ENCODE data around the gene RNF138.
"Not testable (repeated sequence)": the region's sequence is repeated elsewhere in the genome, so short reads cannot be mapped to it uniquely, and the experiment has no call there.

RNF138 gene

DNA sequence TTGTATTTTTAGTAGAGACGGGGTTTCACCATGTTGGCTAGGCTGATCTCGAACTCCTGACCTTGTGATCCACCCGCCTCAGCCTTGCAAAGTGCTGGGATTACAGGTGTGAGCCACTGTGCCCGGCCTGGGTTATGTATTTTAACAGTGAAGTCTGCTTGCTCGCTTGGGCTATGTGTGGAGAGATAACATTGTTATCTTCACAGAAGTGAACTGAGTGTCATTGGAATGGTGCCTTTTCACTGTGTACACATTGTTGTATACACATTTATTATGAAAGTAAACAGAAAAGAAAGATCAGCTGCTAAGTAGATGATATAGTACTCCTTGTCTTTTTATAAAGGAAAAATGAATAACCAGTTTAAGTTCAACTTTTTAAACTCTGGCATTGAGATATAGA lies 30.4 kb downstream of the RNF138 start:
- peaks cover 2% of the 10 kb centered on the region; the same call in 1 of the 2 replicates for H3K36me3 ChIP-seq (ENCODE audit: insufficient read depth, low read length)

GRCh38 chr18:32126538-32126937 lies 34.9 kb downstream of the RNF138 start:
- H3K4me1 ChIP-seq (ENCODE audit: insufficient read depth, low read length), result no peaks in the 10 kb centered on the region
- H3K9me3 ChIP-seq (ENCODE audit: control insufficient read depth, insufficient read depth, low read length), result no peaks in the 10 kb centered on the region
- H3K36me3 ChIP-seq (ENCODE audit: insufficient read depth, low read length), result no peaks in the 10 kb centered on the region; the same call in 1 of the 2 replicates
- H3K9ac ChIP-seq (ENCODE audit: low read depth, low read length), result no peak overlapping the region

More for the DNA sequence above, 30.4 kb downstream of the RNF138 start:
- Histone ChIP-seq H3K9ac (ENCODE audit: low read depth, low read length) (no peak overlapping the region), H3K4me1 (ENCODE audit: insufficient read depth, low read length) (no peaks in the 10 kb centered on the region), H3K9me3 (ENCODE audit: control insufficient read depth, insufficient read depth, low read length) (no peaks in the 10 kb centered on the region)

DNA sequence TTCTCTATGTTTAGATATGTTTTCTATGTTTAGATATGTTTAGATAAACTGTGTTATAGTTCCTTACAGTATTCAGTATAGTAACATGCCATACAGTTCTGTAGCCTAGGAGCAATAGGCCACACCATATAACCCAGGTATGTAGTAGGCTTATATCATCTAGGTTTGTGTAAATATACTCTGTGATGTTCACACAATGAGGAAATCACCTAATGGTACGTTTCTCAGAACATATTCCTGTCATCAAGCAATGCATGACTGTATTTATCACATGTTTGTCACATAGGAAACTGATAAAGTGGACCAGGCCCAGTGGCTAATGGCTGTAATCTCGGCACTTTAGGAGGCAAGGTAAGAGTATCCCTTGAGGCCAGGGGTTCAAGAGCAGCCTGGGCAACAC lies 44.0 kb downstream of the RNF138 start:
- H3K9ac ChIP-seq (ENCODE audit: low read depth, low read length), result no peak overlapping the region
- H3K9me3 ChIP-seq (ENCODE audit: control insufficient read depth, insufficient read depth, low read length), result no peaks in the 10 kb centered on the region
- no peaks in the 10 kb centered on the region for H3K4me1 ChIP-seq (ENCODE audit: insufficient read depth, low read length)
- no peaks in the 10 kb centered on the region for H3K36me3 ChIP-seq (ENCODE audit: insufficient read depth, low read length)

GRCh38 chr18:32138332-32138982 lies 46.8 kb downstream of the RNF138 start:
- Histone ChIP-seq H3K36me3 (ENCODE audit: insufficient read depth, low read length) (no peaks in the 10 kb centered on the region), H3K9ac (ENCODE audit: low read depth, low read length) (no peak overlapping the region), H3K4me1 (ENCODE audit: insufficient read depth, low read length) (no peaks in the 10 kb centered on the region), H3K9me3 (ENCODE audit: control insufficient read depth, insufficient read depth, low read length) (no peaks in the 10 kb centered on the region)

DNA sequence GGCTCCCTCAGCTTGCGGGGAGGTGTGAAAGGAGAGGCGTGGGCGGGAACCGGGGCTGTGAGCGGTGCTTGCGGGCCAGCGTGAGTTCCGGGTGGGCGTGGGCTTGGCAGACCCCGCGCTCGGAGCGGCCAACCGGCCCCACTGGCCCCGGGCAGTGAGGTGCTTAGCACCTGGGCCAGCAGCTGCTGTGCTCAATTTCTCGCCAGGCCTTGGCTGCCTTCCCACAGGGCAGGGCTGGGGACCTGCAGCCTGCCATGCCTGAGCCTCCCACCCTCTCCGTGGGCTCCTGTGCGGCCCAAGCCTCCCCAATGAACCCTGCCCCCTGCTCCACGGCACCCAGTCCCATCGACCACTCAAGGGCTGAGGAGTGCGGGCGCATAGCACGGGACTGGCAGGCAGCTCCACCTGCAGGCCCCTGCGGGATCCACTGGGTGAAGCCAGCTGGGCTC lies 48.2 kb downstream of the RNF138 start:
- no peaks in the 10 kb centered on the region for H3K4me1 ChIP-seq (ENCODE audit: insufficient read depth, low read length)
- no peak overlapping the region for H3K9ac ChIP-seq (ENCODE audit: low read depth, low read length)
- no peaks in the 10 kb centered on the region for H3K9me3 ChIP-seq (ENCODE audit: control insufficient read depth, insufficient read depth, low read length)
- H3K36me3 ChIP-seq (ENCODE audit: insufficient read depth, low read length), result no peaks in the 10 kb centered on the region

DNA sequence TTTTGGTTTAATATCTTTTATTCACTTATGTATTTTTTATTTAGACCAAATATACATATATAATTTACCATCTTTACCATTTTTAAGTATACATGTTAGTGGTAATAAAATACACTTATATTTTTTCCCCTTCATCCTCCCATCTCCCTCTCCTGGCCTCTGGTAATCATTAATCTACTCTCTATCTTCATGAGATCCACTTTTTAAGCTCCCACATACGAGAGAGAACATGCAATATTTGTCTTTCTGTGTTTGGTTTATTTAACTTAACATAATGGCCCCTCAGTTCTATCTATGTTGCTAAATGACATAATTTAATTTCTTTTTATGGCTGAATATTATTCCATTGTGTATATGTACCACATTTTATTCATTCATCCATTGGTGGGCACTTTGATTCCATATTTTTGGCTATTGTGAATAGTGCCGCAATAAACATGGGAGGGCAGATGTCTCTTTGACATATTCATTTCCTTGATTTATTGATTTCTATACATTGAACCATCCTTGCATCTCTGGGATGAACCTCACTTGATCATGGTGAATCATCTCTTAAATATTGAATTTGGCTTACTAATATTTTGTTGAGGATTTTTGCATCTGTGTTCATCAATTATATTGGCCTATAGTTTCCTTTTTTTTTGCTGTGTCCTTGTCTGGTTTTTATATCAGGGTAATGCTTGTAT lies 56.7 kb downstream of the RNF138 start:
- Histone ChIP-seq H3K9ac (ENCODE audit: low read depth, low read length) (no peak overlapping the region), H3K4me1 (ENCODE audit: insufficient read depth, low read length) (no peaks in the 10 kb centered on the region), H3K9me3 (ENCODE audit: control insufficient read depth, insufficient read depth, low read length) (no peaks in the 10 kb centered on the region), H3K36me3 (ENCODE audit: insufficient read depth, low read length) (no peaks in the 10 kb centered on the region)

DNA sequence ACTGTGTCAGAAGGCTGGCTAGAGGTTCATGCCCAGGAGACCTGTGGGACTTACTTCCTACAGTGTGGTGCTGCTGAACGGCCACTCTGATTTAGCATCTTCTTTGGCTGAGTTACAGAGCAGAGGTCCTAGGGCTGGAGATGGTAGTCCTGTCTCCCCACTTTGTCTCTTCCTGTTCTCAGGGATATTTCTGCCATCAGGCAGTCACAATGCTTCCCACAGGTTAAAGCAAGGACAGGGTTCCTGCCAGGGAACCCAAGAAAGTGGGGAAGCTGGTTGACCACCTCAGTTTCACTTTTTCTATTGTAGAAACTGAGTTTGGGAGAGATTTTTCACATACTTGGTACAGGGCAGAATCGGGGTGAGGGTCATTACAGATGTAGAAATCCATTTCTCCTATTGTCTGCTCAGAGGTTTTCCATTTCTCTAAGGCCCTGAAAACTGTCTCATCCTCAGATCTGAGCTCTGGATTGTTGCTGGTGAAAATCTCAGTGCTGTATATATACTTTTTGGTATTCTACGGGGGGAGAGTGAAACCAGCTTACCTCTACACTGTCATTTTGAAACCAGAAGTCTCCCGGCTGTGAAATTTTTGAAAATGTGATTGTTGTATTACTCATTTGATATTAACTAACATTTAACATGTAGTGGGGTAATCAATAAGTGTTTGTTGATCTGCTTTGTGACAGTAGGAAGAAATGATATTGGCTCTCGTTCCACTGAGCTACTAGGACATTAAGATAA lies 61.2 kb downstream of the RNF138 start:
- no peaks in the 10 kb centered on the region for H3K4me1 ChIP-seq (ENCODE audit: insufficient read depth, low read length)
- H3K36me3 ChIP-seq (ENCODE audit: insufficient read depth, low read length), result no peaks in the 10 kb centered on the region
- no peak overlapping the region for H3K9ac ChIP-seq (ENCODE audit: low read depth, low read length)
- H3K9me3 ChIP-seq (ENCODE audit: control insufficient read depth, insufficient read depth, low read length), result no peaks in the 10 kb centered on the region

DNA sequence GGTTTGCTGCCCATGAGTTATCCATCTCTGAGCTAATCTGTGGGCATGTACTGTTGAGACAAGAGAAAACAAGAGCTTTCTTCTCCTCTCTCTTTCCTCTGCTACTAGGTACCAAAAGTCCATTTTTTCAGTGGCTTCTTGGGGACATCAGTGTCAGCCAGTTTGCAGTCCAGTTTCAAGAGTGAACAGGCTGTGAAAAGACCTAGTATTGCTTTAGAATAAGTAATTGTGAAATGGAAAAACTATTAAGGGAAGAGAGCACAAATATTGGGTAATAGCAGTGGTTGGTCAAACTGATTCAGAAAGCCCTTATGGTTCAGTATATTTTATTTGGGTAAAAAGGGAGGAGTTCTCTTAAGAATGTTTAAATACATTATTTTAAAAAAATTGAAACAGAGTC lies 65.2 kb downstream of the RNF138 start:
- H3K4me1 ChIP-seq (ENCODE audit: insufficient read depth, low read length), result no peaks in the 10 kb centered on the region
- H3K36me3 ChIP-seq (ENCODE audit: insufficient read depth, low read length), result no peaks in the 10 kb centered on the region
- no peaks in the 10 kb centered on the region for H3K9me3 ChIP-seq (ENCODE audit: control insufficient read depth, insufficient read depth, low read length)
- no peak overlapping the region for H3K9ac ChIP-seq (ENCODE audit: low read depth, low read length)

DNA sequence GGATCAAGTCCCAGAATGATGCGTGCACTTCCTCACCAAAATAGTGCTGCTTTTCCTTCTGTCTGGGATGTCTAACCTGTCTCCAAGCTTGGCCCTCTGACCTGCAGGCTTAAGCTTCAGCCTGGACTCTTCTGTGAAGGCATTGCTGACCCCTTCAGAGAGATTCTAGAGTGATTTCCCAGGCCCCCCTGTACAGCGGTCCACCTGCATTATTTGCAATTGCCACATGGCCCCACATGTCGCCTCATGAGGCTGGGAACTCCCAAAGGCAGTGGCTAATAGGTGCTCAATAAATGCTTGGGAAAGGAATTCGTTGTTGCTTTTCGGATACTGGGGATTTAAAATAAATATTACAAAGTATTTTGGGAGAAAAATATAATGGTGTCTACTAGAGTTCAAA lies 65.9 kb downstream of the RNF138 start:
- H3K9me3 ChIP-seq (ENCODE audit: control insufficient read depth, insufficient read depth, low read length), result no peaks in the 10 kb centered on the region
- H3K36me3 ChIP-seq (ENCODE audit: insufficient read depth, low read length), result no peaks in the 10 kb centered on the region
- no peak overlapping the region for H3K9ac ChIP-seq (ENCODE audit: low read depth, low read length)
- no peaks in the 10 kb centered on the region for H3K4me1 ChIP-seq (ENCODE audit: insufficient read depth, low read length)

DNA sequence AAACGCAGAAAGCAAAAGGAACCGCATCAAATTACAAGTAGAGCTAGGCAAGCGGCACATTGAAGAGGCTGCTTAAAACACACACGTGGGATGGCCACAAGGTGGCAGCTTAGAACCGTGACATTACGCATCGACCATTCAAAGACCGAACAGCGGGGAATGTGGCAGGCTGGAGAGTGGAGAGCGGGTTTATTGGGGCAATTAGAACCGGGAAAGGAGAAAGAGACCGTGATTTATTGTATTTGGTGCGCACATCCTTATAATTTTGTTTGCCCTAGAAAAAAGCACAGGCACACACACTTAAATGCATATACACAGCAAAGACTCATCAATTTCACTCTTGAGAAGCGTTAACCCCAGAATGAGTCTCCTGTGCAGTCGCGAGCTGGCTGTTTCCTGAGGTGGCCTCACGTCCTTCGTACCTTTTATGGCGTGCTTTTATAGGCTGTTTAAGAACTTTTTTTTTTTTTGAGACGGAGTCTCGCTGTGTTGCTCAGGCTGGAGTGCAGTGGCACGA lies 66.5 kb downstream of the RNF138 start:
- Histone ChIP-seq H3K9me3 (ENCODE audit: control insufficient read depth, insufficient read depth, low read length) (no peaks in the 10 kb centered on the region), H3K36me3 (ENCODE audit: insufficient read depth, low read length) (no peaks in the 10 kb centered on the region), H3K9ac (ENCODE audit: low read depth, low read length) (peak overlapping the region; percentile 17; the same call in 1 of the 2 replicates), H3K4me1 (ENCODE audit: insufficient read depth, low read length) (no peaks in the 10 kb centered on the region)

GRCh38 chr18:32158631-32159030 lies 67.0 kb downstream of the RNF138 start:
- not testable (repeated sequence) for H3K9me3 ChIP-seq (ENCODE audit: control insufficient read depth, insufficient read depth, low read length); H3K36me3 ChIP-seq (ENCODE audit: insufficient read depth, low read length); H3K4me1 ChIP-seq (ENCODE audit: insufficient read depth, low read length)
- peak overlapping the region; percentile 17; the same call in 1 of the 2 replicates for H3K9ac ChIP-seq (ENCODE audit: low read depth, low read length)

DNA sequence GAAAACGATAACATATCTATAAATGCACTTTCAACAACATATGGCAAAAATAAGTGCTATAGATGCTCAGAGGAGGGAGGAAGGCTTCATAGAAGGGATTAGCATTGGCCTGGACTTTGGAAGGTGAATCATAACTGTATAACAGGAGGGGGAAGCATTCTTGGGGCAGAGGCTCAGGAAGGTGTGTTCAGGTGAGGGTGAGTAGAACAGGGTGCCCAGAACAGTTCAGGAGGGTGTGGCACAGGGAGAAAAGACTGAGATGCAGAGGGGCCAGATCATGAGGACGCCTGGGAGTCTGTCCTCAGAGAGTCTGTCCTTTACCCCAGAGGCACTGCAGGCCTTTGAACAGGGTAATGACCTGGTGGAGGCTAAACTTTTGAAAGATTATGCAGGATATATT lies 68.9 kb downstream of the RNF138 start:
- H3K4me1 ChIP-seq (ENCODE audit: insufficient read depth, low read length), result no peaks in the 10 kb centered on the region
- no peak overlapping the region for H3K9ac ChIP-seq (ENCODE audit: low read depth, low read length)
- no peaks in the 10 kb centered on the region for H3K36me3 ChIP-seq (ENCODE audit: insufficient read depth, low read length)
- no peaks in the 10 kb centered on the region for H3K9me3 ChIP-seq (ENCODE audit: control insufficient read depth, insufficient read depth, low read length)

GRCh38 chr18:32167980-32168730 lies 76.5 kb downstream of the RNF138 start:
- Histone ChIP-seq H3K36me3 (ENCODE audit: insufficient read depth, low read length) (no peaks in the 10 kb centered on the region), H3K9ac (ENCODE audit: low read depth, low read length) (no peak overlapping the region), H3K9me3 (ENCODE audit: control insufficient read depth, insufficient read depth, low read length) (no peaks in the 10 kb centered on the region), H3K4me1 (ENCODE audit: insufficient read depth, low read length) (no peaks in the 10 kb centered on the region)

DNA sequence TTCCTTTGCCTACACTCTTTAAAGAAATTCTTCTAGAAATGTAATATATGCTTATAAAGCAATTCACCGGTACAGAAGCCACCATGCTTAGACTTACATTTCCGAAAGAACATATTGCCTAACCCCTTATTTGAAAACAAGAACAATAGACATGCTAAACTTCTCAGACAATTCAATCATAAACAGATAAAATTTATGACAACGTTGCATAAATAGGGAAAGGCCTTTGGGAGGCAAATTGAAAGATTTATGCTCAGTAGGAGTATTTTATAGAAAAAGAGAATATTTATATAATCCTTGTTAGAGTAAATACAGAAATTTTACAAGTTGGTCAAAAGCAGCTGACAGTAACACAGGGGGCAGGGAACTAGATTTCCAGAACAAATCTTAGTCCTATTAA lies 82.0 kb downstream of the RNF138 start:
- Histone ChIP-seq H3K4me1 (ENCODE audit: insufficient read depth, low read length) (no peaks in the 10 kb centered on the region), H3K9me3 (ENCODE audit: control insufficient read depth, insufficient read depth, low read length) (no peaks in the 10 kb centered on the region; the same call in 1 of the 2 replicates), H3K9ac (ENCODE audit: low read depth, low read length) (no peak overlapping the region), H3K36me3 (ENCODE audit: insufficient read depth, low read length) (no peaks in the 10 kb centered on the region)
